Lower lobe of right lung (tissue), 2 donors: ENCODE data around the gene HOXA10. TPM values are rescaled to one million over a fixed set of nuclear protein-coding genes. Genes with fewer than 3 reads are reported as not detected.

Source experiments
- ATAC-seq, 2 donors: fragments of 200-7000 bp; cut with Tn5 transposase; one replicate each; pipeline ENCODE4 v1.9.1; 2020 to 2022; ENCODE audit warnings: mild to moderate bottlenecking in 2 of 2, moderate library complexity in 2 of 2
- DNase-seq: peaks from one replicate; pipeline ENCODE4 v3.0.0-alpha.2; 2020
- H3K27ac ChIP-seq: fragments of 200-600 bp; one replicate; pipeline ENCODE4 v1.8.0; 2022
- H3K27me3 ChIP-seq: fragments of 200-600 bp; one replicate; pipeline ENCODE4 v1.8.0; 2022; ENCODE audit warnings: low read depth
- H3K36me3 ChIP-seq: fragments of 200-600 bp; one replicate; pipeline ENCODE4 v1.8.0; 2022; ENCODE audit warnings: mild to moderate bottlenecking
- H3K4me1 ChIP-seq: fragments of 200-600 bp; one replicate; pipeline ENCODE4 v1.8.0; 2022
- H3K4me3 ChIP-seq: fragments of 200-600 bp; one replicate; pipeline ENCODE4 v1.8.0; 2022; ENCODE audit warnings: mild to moderate bottlenecking
- H3K9me3 ChIP-seq: fragments of 200-600 bp; one replicate; pipeline ENCODE4 v1.8.0; 2022
- intact Hi-C: fragments of 100-400 bp; cut with DNase I; formaldehyde crosslinking; loops from one replicate; pipeline ENCODE4 v1.11.0; 2022
- total RNA-seq: library from RNA; stranded (reverse); fragmentation: NEBNext Ultra II Directional; extraction: Animal tissue kit (Norgen Biotek cat#: 25700); gene quantifications from one replicate; pipeline ENCODE4 v1.2.1, GENCODE V29; 2021
- TF ChIP-seq, protein P1 (sequence below): fragments of 200-600 bp; IDR thresholded peaks from one replicate; pipeline ENCODE4 v1.8.0; 2022; ENCODE audit warnings: antibody characterized with exemption, mild to moderate bottlenecking
- donor health status: DM: no; HTN: yes; CAD: no; lungs with severe emphysema.

The HOXA10 gene
- total RNA-seq, 1 donor from 2014 or later = 0.38 TPM

DNA sequence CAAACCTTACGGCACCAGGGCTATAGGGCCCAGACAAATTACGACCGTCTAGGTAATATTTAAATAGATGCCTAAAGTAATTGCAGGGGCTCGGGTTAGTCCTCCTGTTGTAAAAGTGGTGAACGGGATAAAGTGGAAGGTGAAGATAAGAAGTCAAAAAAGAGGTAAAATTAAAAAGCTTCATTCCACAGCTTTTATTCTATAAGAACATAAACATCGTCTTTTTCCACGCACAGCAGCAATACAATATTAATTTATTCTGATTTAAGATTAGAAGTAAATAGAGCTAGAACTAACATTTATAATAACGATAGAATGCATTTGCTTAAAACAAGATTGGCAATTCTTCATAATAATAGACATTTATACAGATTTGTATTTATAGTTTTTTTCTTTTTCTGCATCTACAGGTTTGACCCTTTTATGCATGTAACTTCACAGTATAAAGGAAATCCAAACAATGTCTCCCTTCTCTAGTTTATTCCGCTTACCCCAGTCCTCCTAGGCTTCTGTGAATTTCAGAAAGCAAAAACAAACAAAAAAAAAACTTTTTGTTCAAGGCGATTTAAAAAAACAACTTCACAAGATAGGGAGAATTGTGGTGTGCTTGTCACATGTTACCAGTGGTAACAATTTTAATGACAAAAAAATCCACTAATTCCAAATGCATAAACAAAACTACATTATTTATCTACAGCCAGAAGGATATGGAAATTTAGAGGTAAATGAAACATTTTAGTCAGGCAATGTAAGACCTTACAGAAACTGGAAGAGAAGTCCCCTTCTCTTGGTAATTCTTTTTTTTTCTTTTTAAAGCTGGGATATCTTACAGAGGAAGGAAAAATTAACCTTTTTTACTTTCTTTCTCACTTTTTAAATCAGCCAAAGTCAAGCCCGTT is 3.4 kb downstream of the HOXA10 start:
- no peak overlapping the region for H3K27ac ChIP-seq
- DNase-seq = no peak
- peaks cover 48% of the 10 kb centered on the region for H3K4me1 ChIP-seq
- no peaks in the 10 kb centered on the region for H3K36me3 ChIP-seq
- TF ChIP-seq, protein P1, sequence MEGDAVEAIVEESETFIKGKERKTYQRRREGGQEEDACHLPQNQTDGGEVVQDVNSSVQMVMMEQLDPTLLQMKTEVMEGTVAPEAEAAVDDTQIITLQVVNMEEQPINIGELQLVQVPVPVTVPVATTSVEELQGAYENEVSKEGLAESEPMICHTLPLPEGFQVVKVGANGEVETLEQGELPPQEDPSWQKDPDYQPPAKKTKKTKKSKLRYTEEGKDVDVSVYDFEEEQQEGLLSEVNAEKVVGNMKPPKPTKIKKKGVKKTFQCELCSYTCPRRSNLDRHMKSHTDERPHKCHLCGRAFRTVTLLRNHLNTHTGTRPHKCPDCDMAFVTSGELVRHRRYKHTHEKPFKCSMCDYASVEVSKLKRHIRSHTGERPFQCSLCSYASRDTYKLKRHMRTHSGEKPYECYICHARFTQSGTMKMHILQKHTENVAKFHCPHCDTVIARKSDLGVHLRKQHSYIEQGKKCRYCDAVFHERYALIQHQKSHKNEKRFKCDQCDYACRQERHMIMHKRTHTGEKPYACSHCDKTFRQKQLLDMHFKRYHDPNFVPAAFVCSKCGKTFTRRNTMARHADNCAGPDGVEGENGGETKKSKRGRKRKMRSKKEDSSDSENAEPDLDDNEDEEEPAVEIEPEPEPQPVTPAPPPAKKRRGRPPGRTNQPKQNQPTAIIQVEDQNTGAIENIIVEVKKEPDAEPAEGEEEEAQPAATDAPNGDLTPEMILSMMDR = no peak
- no peak overlapping the region for H3K4me3 ChIP-seq
- intact Hi-C loops = no loop called here
- no peaks in the 10 kb centered on the region for H3K9me3 ChIP-seq
- no peak for ATAC-seq
- peaks cover 100% of the 10 kb centered on the region for H3K27me3 ChIP-seq

DNA sequence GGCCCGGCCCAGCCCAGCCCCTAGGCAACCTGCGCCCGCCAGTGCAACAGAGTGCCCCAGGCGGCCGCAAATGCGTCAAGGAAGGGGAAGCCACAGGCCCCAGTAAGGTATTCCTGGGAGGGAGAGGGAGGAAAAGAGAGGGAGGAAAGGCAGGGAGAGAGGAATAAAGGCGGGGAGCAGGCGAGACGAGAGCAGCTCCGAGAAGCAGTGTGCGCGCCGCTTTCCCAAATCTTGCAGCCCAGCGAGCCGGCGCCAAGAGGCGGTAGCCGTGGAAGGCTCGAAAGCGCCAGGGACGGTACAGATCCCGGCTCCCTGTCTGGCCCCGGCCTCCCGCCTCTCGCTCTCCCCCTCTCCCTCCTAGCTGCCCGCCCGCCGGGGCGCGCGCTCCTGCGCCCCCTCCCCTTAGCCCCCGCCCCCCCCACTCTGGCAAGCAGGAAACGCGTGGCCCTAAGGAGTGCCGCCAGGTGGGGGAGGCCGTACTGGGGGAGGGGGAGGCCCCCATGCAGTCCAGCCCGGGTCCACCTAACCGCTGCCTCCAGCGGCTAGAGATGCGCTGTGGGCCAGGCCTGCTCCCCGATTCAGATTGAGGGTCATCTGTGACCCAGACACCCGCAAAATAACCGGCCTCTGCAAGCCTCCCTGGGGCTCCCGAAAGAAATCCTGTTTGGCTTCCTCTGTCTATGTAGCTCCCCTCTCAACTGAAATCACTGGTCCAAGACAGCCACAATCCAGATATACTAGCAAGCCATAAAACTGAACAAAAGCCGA is 4.3 kb downstream of the HOXA10 start:
- H3K27ac ChIP-seq = no peak overlapping the region
- DNase-seq (peak; percentile 39), ATAC-seq (no peak)
- H3K36me3 ChIP-seq = no peaks in the 10 kb centered on the region
- H3K4me3 ChIP-seq = no peak overlapping the region
- peaks cover 54% of the 10 kb centered on the region for H3K4me1 ChIP-seq
- H3K27me3 ChIP-seq = peaks cover 100% of the 10 kb centered on the region
- intact Hi-C loops = no loop called here
- H3K9me3 ChIP-seq = no peaks in the 10 kb centered on the region
- TF ChIP-seq, protein P1 = no peak

DNA sequence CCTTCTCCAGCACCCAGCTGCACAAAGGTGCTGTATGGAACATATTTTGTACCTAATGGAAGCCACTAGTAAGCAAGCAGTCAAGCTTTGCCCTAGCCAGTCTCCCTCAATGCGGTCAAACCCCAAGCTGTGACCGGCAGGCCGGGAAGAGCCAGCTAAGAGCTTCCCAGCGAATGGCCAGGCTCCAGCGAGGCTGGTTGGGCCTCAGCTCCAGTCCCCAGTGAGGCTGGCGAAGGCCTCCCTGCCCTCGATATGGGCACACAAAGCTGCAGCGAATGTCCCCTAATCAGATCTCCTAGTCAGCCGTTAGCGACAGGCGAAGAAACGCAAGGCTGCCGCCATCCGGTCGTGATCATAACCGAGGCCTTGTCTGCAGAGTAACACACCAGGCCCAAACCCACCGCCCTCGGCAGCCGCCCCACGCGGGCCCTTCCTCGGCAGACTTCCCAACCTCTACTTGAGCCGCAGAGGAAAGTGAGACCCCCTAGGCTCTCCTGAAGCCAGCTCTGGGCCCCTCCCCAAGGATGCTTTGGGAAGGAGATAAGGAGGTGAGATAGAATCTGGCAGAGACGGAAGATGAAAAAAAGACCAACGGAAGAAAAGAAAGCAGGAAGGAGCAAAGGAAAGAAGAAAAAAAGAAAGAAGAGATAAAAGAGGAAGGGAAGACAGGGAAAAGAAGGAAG is 5.7 kb downstream of the HOXA10 start:
- Histone ChIP-seq H3K4me3 (no peak overlapping the region), H3K27ac (no peak overlapping the region), H3K36me3 (no peaks in the 10 kb centered on the region), H3K27me3 (peaks cover 100% of the 10 kb centered on the region), H3K9me3 (no peaks in the 10 kb centered on the region), H3K4me1 (peaks cover 52% of the 10 kb centered on the region)
- ATAC-seq (no peak), DNase-seq (peak; percentile 42)
- intact Hi-C loops = no loop called here
- TF ChIP-seq, protein P1 = no peak

GRCh38 chr7:27167916-27168264 is 6.2 kb downstream of the HOXA10 start:
- DNase-seq (no peak), ATAC-seq (no peak)
- TF ChIP-seq, protein P1 = no peak
- Histone ChIP-seq H3K27me3 (peaks cover 100% of the 10 kb centered on the region), H3K36me3 (no peaks in the 10 kb centered on the region), H3K27ac (no peak overlapping the region), H3K4me3 (no peak overlapping the region), H3K9me3 (no peaks in the 10 kb centered on the region), H3K4me1 (peaks cover 47% of the 10 kb centered on the region)
- intact Hi-C loops = no loop called here
